Lung (tissue), 12 donors: ENCODE data around the gene UXS1. TPM values are rescaled to one million over a fixed set of nuclear protein-coding genes. Genes with fewer than 3 reads are reported as not detected.

Experiments
- ATAC-seq: fragments of 200-7000 bp; cut with Tn5 transposase; one replicate; pipeline ENCODE4 v1.9.1; 2020; ENCODE audit warnings: moderate number of reproducible peaks; ENCODE audit not compliant: insufficient read depth, low FRiP score
- DNase-seq, 3 donors: peaks; one replicate each; pipeline ENCODE4 v3.0.0-alpha.2; 2013 to 2017
- H3K27ac ChIP-seq, 2 donors: one replicate each; pipeline ENCODE4 v1.5.1; 2013; ENCODE audit warnings: mild to moderate bottlenecking in 2 of 2, moderate library complexity in 2 of 2, control low read depth in 1 of 2, inconsistent platforms in 1 of 2, low read depth in 1 of 2, low read length in 1 of 2
- H3K27me3 ChIP-seq, 3 donors: one replicate each; pipeline ENCODE4 v1.5.1; 2013; ENCODE audit warnings: low read length in 2 of 3; ENCODE audit not compliant: control insufficient read depth in 3 of 3, insufficient read depth in 3 of 3
- H3K36me3 ChIP-seq, 4 donors: one replicate each; pipeline ENCODE4 v1.5.1; 2013; ENCODE audit warnings: low read length in 4 of 4, mild to moderate bottlenecking in 1 of 4, moderate library complexity in 1 of 4; ENCODE audit not compliant: control insufficient read depth in 4 of 4, insufficient read depth in 4 of 4
- H3K4me1 ChIP-seq, 5 donors: one replicate each; pipeline ENCODE4 v1.5.1; 2013; ENCODE audit warnings: low read length in 5 of 5, mild to moderate bottlenecking in 2 of 5, moderate library complexity in 1 of 5; ENCODE audit not compliant: control insufficient read depth in 5 of 5, insufficient read depth in 5 of 5
- H3K4me3 ChIP-seq: one replicate; pipeline ENCODE4 v1.5.1; 2013; ENCODE audit warnings: mild to moderate bottlenecking, control low read depth, moderate library complexity
- H3K9ac ChIP-seq, 2 donors: one replicate each; pipeline ENCODE4 v1.5.1; 2013; ENCODE audit warnings: low read length in 2 of 2, control low read depth in 1 of 2; ENCODE audit not compliant: insufficient read depth in 1 of 2
- H3K9me3 ChIP-seq, 4 donors: one replicate each; pipeline ENCODE4 v1.5.1; 2013; ENCODE audit warnings: low read length in 3 of 4, mild to moderate bottlenecking in 1 of 4, moderate library complexity in 1 of 4; ENCODE audit not compliant: control insufficient read depth in 4 of 4, insufficient read depth in 3 of 4
- WGBS, 2 donors: extraction: QIAGEN DNeasy Blood & Tissue Kit; methylation state at CpG; one replicate each; pipeline ENCODE4 v1.1.7; 2013; 5-methylcytosine and 5-hydroxymethylcytosine counted together
- polyA plus RNA-seq, 2 donors: library from polyadenylated mRNA; stranded (reverse); fragments of 200-250 nt; gene quantifications; one replicate each; pipeline ENCODE4 v1.2.1, GENCODE V29; 2013
- total RNA-seq, 2 donors: library from RNA; depleted of rRNA in 1 of 2; stranded (reverse); fragments of >200 nt in 1 of 2; gene quantifications; one replicate each; pipeline ENCODE4 v1.2.1, GENCODE V29; 2014 to 2021
- TF ChIP-seq, protein P1 (sequence below): IDR thresholded peaks from 2 replicates; pipeline ENCODE4 v1.5.1; 2012; ENCODE audit warnings: mild to moderate bottlenecking; ENCODE audit errors: control extremely low read depth, extremely low read depth
- donor health status: control.
- donor health status: control.
- donor health status: Bipolar disorder and iron deficiency.
- donor health status: healthy.
- donor health status: DM: yes; HTN: yes; CAD: no.

Gene UXS1
- total and polyA plus RNA-seq, 4 donors: 24.6 to 96.5 (median 43.1) TPM

DNA sequence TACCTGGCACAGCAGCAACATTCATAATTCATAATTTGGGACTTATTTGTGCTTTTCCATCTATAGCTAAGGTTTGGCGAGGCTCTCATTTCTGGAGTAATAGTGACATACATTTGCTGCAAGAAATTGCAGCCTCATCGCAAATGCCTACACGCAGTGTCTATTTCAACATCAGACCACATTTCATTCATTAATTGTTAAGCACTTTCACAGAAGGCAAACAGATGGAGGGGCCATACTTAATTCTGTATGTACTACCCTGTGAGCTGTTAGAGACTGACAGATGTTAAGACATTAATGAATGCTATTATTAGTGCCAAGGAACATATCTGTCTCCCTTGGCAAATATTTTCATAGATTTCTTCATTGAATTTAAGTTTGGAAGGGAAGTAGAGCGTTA, 125.7 kb downstream of the UXS1 start:
- 46 to 73% methylated on average over 4 of the region's 4 CpGs for WGBS, 2 donors
- DNase-seq (peak in 2 of 3 donors; percentile 85 to 91), ATAC-seq (no peak)
- peaks cover 0 to 2% (median 0%) of the 10 kb centered on the region in 4 donors for H3K9me3 ChIP-seq
- no peak overlapping the region for H3K27ac ChIP-seq
- H3K4me1 ChIP-seq: peaks cover 0 to 28% (median 11%) of the 10 kb centered on the region in 5 donors
- no peak overlapping the region for H3K4me3 ChIP-seq
- H3K36me3 ChIP-seq: no peaks in the 10 kb centered on the region
- TF ChIP-seq, protein P1, sequence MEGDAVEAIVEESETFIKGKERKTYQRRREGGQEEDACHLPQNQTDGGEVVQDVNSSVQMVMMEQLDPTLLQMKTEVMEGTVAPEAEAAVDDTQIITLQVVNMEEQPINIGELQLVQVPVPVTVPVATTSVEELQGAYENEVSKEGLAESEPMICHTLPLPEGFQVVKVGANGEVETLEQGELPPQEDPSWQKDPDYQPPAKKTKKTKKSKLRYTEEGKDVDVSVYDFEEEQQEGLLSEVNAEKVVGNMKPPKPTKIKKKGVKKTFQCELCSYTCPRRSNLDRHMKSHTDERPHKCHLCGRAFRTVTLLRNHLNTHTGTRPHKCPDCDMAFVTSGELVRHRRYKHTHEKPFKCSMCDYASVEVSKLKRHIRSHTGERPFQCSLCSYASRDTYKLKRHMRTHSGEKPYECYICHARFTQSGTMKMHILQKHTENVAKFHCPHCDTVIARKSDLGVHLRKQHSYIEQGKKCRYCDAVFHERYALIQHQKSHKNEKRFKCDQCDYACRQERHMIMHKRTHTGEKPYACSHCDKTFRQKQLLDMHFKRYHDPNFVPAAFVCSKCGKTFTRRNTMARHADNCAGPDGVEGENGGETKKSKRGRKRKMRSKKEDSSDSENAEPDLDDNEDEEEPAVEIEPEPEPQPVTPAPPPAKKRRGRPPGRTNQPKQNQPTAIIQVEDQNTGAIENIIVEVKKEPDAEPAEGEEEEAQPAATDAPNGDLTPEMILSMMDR: no peak
- H3K27me3 ChIP-seq: no peaks in the 10 kb centered on the region
- H3K9ac ChIP-seq: no peak overlapping the region

DNA sequence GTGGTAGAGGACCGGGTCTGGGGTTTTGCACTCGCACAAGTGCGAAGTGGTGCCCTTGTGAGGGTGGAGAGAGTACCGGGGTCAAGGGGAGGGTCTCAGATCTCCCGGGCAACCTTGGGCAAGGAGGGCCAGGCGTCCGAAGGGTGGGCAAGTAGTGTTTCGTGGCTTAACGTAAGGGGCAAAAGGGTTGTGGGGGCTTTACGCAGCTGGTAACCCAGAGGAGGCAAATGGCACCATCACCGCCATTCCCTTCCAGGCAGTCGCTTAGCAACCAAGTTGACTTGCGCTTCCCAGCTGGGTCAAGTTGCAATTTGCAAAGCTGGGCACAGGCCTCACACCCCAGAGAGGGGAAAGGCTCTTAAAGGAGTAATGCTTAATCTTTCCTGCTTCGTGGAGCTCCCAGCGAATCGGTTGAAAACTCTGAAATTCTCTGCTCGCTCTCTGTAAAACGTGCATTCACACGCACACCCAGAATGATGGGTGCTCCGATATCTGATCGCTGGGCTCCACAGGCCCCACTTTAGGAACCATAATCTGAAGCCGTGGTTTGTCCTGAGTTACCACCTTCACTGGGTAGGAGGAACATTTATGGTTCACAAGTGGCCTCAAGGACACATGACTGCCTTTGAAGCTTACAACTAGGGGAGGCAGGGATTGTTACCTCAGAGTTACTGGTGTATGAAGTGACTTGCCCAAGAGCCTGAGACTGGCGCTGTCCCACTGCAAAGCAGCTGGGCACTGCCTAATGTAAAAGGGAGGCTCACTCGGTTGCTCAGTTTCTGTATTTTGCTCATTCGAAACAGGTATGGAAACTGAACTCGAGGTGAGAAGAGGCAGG, 127.9 kb downstream of the UXS1 start:
- Histone ChIP-seq H3K27ac (no peak overlapping the region), H3K9ac (peak overlapping the region in 1 of 2 donors; percentile 48), H3K4me3 (peak overlapping the region; percentile 30), H3K4me1 (peaks cover 0 to 39% (median 11%) of the 10 kb centered on the region in 5 donors), H3K9me3 (peaks cover 0 to 2% (median 0%) of the 10 kb centered on the region in 4 donors), H3K36me3 (no peaks in the 10 kb centered on the region), H3K27me3 (no peaks in the 10 kb centered on the region)
- ATAC-seq (no peak), DNase-seq (peak; percentile 59 to 80 (median 78))
- TF ChIP-seq, protein P1: no peak
- WGBS, 2 donors: 46 to 47% methylated on average over 26 of the region's 26 CpGs

DNA sequence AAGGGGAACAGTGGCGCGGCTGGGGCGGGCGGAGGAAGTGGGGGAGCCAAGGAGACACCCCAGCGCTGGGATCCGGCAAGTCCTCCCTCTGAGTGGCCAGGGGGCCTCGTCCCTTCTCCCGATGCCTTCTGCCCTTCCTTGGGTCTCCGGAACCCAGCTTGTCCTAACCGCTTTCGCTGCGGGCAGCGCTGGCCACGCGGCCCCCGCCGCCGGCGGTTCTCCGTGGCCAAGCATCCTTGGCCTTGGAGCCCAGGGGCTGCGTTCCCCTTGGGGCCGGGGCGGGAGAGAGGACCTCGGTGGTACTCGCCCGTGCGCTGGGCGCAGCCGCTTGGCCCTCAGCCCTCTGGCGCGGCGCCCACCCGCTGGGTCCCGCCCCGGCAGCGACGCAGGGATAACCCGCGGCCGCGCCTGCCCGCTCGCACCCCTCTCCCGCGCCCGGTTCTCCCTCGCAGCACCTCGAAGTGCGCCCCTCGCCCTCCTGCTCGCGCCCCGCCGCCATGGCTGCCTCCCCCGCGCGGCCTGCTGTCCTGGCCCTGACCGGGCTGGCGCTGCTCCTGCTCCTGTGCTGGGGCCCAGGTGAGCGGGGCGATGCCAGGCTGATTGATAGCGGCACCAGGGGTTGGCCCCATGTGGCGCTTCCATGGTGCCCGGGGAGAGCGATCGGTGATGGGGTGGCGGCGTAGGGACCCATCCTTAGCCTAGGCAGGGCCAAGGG, 128.7 kb downstream of the UXS1 start:
- peak overlapping the region in 1 of 2 donors; percentile 48 for H3K9ac ChIP-seq
- TF ChIP-seq, protein P1: no peak
- no peak overlapping the region for H3K27ac ChIP-seq
- peaks cover 0 to 2% (median 0%) of the 10 kb centered on the region in 4 donors for H3K9me3 ChIP-seq
- peak overlapping the region; percentile 30 for H3K4me3 ChIP-seq
- H3K4me1 ChIP-seq: peaks cover 0 to 43% (median 11%) of the 10 kb centered on the region in 5 donors
- peak; percentile 54 to 72 (median 62) for DNase-seq
- no peaks in the 10 kb centered on the region for H3K27me3 ChIP-seq
- no peaks in the 10 kb centered on the region for H3K36me3 ChIP-seq
- ATAC-seq: no peak
- WGBS, 2 donors: 5 to 9% methylated on average over 47 to 68 of the region's 68 CpGs
